HG03571 (cell line): ENCODE results near the gene CDK11A.
A peak's percentile ranks its signal among the peaks of the same experiment; 100 is the strongest.
"Not testable (repeated sequence)": the region's sequence is repeated elsewhere in the genome, so short reads cannot be mapped to it uniquely, and the experiment has no call there.

Experiments
- ATAC-seq: cut with Tn5 transposase; IDR thresholded peaks from one replicate; pipeline ENCODE4 v1.9.1; 2021; ENCODE audit not compliant: unreplicated experiment

Gene CDK11A

GRCh38 chr1:1754051-1754815 lies 30.1 kb upstream of the CDK11A start:
- no peak for ATAC-seq

DNA sequence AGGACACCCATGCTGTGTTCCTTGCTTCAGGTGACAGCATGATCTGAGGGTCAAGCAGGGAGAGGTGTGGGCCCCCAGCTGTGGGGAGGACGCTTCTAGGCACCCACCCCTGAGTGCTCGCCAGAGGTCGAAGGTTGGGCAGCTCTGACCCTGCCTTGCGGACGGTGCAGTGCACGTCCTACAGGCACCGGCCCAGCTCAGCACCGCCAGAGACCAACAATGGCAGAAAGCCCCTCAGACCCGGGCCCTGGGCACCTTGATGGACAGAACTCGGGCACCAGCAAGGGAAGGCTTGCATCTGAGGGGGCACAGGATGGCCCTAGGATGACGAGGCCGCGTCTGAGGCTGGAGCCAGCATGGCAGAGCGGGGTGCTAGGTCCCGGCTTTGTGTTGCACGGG lies 29.4 kb upstream of the CDK11A start:
- ATAC-seq = no peak

- ATAC-seq = no peak
These were observed 28.8 kb upstream of the CDK11A start for GRCh38 chr1:1752636-1753606.

GRCh38 chr1:1752190-1752589 lies 28.0 kb upstream of the CDK11A start:
- no peak for ATAC-seq

GRCh38 chr1:1749941-1750340 lies 25.8 kb upstream of the CDK11A start:
- ATAC-seq = not testable (repeated sequence)

GRCh38 chr1:1748686-1749321 lies 24.6 kb upstream of the CDK11A start:
- no peak for ATAC-seq

DNA sequence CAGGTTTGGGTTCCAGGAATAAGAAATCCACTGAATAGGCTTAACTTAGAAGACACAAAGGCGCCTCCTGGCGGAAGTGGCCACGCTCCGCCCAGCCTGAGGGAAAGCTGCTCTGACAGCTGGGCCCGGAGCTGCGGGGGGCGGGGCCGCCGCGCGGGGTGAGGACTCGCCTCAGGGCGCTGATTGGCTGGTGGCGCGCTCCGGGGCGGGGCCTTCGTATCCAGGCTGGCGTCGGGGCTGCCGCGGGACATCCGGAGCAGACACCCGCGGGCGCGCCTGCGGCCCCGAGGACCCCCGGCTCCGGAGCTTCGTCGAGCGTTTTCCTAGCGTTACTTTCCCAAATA lies 22.4 kb upstream of the CDK11A start:
- ATAC-seq = peak; percentile 81

DNA sequence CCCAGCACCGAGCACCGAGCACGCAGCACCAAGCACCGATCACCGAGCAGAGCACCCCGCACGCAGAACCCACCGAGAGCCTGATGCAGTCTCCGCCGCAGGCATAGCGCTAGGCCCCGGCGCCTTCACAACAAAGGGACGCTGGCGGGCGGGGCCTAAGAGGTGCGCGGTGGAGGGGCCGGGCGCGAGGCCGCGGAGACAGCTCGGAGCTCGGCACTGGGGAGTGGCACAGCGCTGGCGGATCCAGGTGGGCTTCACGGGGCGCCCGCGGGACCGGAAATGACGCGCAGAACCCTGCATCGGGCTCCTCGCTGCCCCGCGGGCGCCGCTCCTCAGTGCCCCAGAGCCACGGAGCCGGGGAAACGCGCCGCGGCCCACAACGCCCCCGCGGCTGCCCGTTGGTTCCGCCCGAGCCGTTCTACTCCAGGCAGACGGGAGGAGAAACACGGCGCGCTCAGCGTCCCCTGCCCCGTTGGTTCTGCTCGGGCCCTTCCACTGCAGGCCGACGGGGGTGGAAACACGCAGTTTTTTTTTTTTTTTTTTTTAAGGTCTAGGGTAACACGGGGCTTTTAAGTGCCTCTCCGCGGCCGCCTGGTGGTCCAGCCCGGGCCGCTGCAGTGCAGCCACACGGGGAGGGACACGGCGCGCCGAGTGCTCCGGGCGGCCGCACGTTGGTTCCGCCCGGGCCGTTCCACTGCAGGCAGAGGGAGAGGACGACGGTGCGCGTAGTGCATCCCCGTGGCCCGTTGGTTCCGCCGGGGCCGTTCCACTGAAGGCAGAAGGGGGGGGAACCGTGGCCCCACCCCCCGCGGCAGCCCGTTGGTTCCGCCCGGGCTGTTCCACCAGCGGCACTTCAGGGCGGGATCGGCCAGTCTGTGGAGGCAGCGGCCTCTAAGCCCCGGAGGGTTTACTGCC lies 21.8 kb upstream of the CDK11A start:
- ATAC-seq = peak; percentile 67

GRCh38 chr1:1742529-1742928 lies 18.4 kb upstream of the CDK11A start:
- not testable (repeated sequence) for ATAC-seq

- ATAC-seq = not testable (repeated sequence)
These were observed 16.9 kb upstream of the CDK11A start for GRCh38 chr1:1741013-1741412.

GRCh38 chr1:1738799-1739337 lies 14.7 kb upstream of the CDK11A start:
- peak; percentile 37 for ATAC-seq

DNA sequence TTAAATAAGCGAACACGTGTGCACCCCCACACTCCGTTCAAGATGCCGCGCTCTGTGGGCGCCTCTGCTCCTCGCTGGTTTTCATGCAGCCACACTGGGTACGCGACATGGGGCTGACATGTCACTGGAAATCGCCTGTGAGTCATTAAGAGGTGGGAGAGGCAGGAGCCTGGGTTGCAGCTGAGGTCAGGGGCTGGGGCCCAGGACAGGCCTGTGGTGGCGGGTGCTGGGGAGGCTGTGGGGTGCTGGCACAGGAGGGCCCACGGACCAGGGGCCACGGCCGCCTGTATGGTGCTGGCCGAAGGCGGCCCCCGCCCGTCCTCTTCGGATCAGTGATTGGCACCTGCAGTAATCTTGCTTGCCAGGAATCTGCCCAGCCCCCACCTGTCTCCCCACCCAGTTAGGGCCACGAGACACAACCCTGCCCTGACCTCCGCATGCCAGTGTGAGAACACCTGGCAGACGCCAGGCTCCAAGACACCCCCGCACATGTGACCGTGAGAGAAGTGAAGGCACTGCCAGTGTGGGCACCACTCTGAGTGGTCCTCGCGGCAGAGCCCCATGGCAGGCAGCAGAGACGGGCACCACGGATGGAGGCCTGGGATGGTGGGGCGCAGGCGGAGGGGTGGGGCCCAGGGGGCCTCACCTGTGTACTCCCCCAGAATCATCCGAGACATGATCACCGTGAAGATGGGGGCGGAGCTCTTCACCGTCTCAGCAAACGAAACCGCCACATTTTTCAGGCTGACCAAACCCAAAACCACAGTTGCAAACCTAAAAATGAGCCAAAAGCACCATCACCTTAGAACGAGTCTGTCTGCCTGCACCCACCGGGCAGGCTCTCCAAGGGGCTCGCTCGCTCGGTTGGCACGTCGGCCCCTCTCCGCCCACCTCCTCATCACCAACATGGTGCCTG lies 13.8 kb upstream of the CDK11A start:
- peak; percentile 43 for ATAC-seq

DNA sequence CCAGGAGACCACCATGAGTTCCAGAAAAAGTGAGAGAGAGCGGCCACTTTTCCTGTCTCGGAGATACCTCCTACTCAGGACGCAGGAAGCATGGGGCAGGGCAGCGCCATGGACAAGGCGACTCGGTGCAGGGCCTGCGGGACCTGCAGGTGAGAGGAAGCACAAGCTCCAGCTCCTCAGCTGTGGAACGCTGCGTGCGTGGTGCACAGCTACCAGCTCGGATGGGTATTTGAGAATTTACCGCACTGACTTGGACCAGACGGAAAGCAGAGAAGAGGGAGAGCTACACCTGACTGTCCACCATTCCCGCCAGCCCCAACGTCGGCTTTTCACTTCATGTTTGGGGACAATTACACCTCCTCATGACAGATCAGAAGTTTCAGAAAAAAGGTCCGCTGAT lies 8.2 kb upstream of the CDK11A start:
- no peak for ATAC-seq

- ATAC-seq = no peak
These were observed 6.7 kb upstream of the CDK11A start for GRCh38 chr1:1730870-1731269.

DNA sequence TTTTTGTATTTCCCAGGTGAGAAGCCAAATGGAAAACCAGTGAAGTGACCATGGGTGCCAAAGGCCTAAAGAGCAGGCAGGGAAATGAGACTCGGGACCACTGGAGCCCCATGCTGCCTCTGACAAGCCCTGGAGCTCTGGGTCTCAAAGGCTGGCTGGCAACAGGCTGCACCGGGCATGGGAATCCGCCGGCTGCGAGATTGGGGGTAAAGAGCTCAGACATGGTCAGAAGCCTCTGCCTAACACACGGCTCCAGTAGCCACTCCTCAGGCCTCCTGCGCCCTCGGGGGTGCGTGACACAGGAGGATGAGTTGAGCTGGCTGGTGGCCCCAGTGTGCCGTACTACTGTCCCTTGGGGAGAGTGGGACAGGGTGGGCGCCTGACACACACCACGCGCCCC lies 6.1 kb upstream of the CDK11A start:
- ATAC-seq = not testable (repeated sequence)

GRCh38 chr1:1729116-1729816 lies 5.1 kb upstream of the CDK11A start:
- ATAC-seq = not testable (repeated sequence)

GRCh38 chr1:1728308-1729005 lies 4.3 kb upstream of the CDK11A start:
- not testable (repeated sequence) for ATAC-seq

DNA sequence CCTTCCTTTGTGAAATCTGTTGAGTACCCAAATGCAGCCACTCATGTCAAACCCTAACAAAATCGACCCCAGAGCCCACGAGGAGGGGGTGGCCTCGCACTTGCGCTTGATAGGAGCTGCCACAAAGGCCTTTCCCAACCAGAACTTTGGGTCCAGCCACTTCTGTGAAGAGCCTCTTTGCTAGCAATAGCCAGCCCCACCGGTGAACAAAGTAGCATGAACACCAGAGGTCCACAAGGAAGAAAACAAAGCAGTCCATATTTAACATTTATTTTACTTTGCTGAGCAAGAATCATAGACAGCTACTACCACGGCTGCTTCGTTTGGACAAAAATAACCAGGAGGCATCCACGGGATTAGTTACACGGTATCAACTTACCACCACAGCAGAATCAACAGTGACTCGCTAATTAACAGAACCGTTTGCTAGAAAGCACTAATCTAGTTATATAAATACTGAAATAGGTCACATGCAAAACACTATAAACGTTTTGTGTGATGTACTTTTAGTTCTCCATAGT lies 3.0 kb upstream of the CDK11A start:
- not testable (repeated sequence) for ATAC-seq
